Sigmoid colon (tissue), 7 donors: ENCODE measurements around the gene SDHAF4. TPM values are rescaled to one million over a fixed set of nuclear protein-coding genes. Genes with fewer than 3 reads are reported as not detected.

ENCODE experiments used
- DNase-seq: peaks from one replicate; pipeline ENCODE4 v3.0.0-alpha.2; 2019
- H3K27ac ChIP-seq, 4 donors: fragments of 200-600 bp; sonication (generic); one replicate each; pipeline ENCODE4 v1.5.1; 2016 to 2019; ENCODE audit warnings: mild to moderate bottlenecking in 1 of 4
- H3K27me3 ChIP-seq, 3 donors: fragments of 200-600 bp; sonication (generic); one replicate each; pipeline ENCODE4 v1.5.1; 2019; ENCODE audit warnings: mild to moderate bottlenecking in 1 of 3
- H3K36me3 ChIP-seq, 4 donors: fragments of 200-600 bp; sonication (generic); one replicate each; pipeline ENCODE4 v1.5.1; 2016 to 2019
- H3K4me1 ChIP-seq, 4 donors: fragments of 200-600 bp; sonication (generic); one replicate each; pipeline ENCODE4 v1.5.1; 2017 to 2019
- H3K4me3 ChIP-seq, 4 donors: fragments of 200-600 bp; sonication (generic); one replicate each; pipeline ENCODE4 v1.5.1; 2017 to 2019; ENCODE audit warnings: mild to moderate bottlenecking in 2 of 4, moderate library complexity in 1 of 4
- H3K9me3 ChIP-seq, 4 donors: fragments of 200-600 bp in 3 of 4; sonication (generic) in 3 of 4; one replicate each; pipeline versions ENCODE4 v1.5.1 to v1.6.1; 2013 to 2019
- CTCF ChIP-seq, 4 experiments: fragments of 450-650 bp in 3 of 4; fragments of 200-600 bp in 1 of 4; IDR thresholded peaks; one replicate each; pipeline ENCODE4 v1.5.1; 2016 to 2019; ENCODE audit warnings: antibody characterized with exemption in 4 of 4, mild to moderate bottlenecking in 3 of 4, moderate library complexity in 2 of 4
- EP300 ChIP-seq, 4 donors: sonication (generic); formaldehyde crosslinking; IDR thresholded peaks; one replicate each; pipeline ENCODE4 v1.6.1; 2017; ENCODE audit warnings: antibody characterized with exemption in 4 of 4
- POLR2A ChIP-seq, 2 donors: fragments of 450-650 bp; IDR thresholded peaks; one replicate each; pipeline ENCODE4 v1.6.1; 2016; ENCODE audit warnings: antibody characterized with exemption in 2 of 2, mild to moderate bottlenecking in 2 of 2, moderate library complexity in 2 of 2
- POLR2AphosphoS5 ChIP-seq, 4 donors: sonication (generic); formaldehyde crosslinking; IDR thresholded peaks; one replicate each; pipeline ENCODE4 v1.6.1; 2017; ENCODE audit warnings: antibody characterized with exemption in 4 of 4
- WGBS, 2 donors: extraction: QIAGEN DNeasy Blood & Tissue Kit; methylation state at CpG; one replicate each; pipeline ENCODE4 v1.1.7; 2013; 5-methylcytosine and 5-hydroxymethylcytosine counted together
- intact Hi-C: fragments of 100-400 bp; cut with DNase I; formaldehyde crosslinking; loops from one replicate; pipeline ENCODE4 v1.15.1; 2023
- polyA plus RNA-seq, 3 donors: library from polyadenylated mRNA; stranded (reverse); fragments of 200-250 nt; gene quantifications; one replicate each; pipeline ENCODE4 v1.2.3, GENCODE V29; 2013
- total RNA-seq, 4 donors: library from RNA; depleted of rRNA; stranded (reverse); fragments of >200 nt; gene quantifications; one replicate each; pipeline ENCODE4 v1.1.0, GENCODE V29; 2016
- donor health status: healthy with polysubstance abuse.
- donor health status: Bipolar disorder and iron deficiency.
- donor health status: healthy.

Gene SDHAF4
- total and polyA plus RNA-seq, 7 donors = 4.9 to 18.7 (median 7.4) TPM

- 41 to 67% methylated on average over 1 of the region's 1 CpG for WGBS, 2 donors
- H3K27me3 ChIP-seq = no peaks in the 10 kb centered on the region
- no peaks in the 10 kb centered on the region for H3K4me1 ChIP-seq
- H3K9me3 ChIP-seq = no peaks in the 10 kb centered on the region
- no peak overlapping the region for H3K27ac ChIP-seq
- intact Hi-C loops = no loop called here
- TF ChIP-seq POLR2A (IDR thresholded peaks at IDR 0.05) = no peak
- no peak for TF ChIP-seq CTCF (IDR thresholded peaks at IDR 0.05)
- TF ChIP-seq EP300 (IDR thresholded peaks at IDR 0.05) = no peak
- TF ChIP-seq POLR2AphosphoS5 (IDR thresholded peaks at IDR 0.05) = no peak
- no peak for DNase-seq
- no peak overlapping the region for H3K4me3 ChIP-seq
- peaks cover 0 to 45% (median 3%) of the 10 kb centered on the region in 4 donors for H3K36me3 ChIP-seq
Observed at GRCh38 chr6:70586114-70586513, 19.4 kb downstream of the SDHAF4 start.

- TF ChIP-seq POLR2A (IDR thresholded peaks at IDR 0.05) (no peak), EP300 (IDR thresholded peaks at IDR 0.05) (no peak), CTCF (IDR thresholded peaks at IDR 0.05) (no peak), POLR2AphosphoS5 (IDR thresholded peaks at IDR 0.05) (no peak)
- H3K36me3 ChIP-seq = peaks cover 0 to 6% (median 0%) of the 10 kb centered on the region in 4 donors
- no peak overlapping the region for H3K4me3 ChIP-seq
- H3K27me3 ChIP-seq = no peaks in the 10 kb centered on the region
- H3K27ac ChIP-seq = no peak overlapping the region
- DNase-seq = no peak
- H3K4me1 ChIP-seq = peaks cover 0 to 16% (median 5%) of the 10 kb centered on the region in 4 donors
- intact Hi-C loops = no loop called here
- no peaks in the 10 kb centered on the region for H3K9me3 ChIP-seq
Observed at GRCh38 chr6:70590400-70590799, 23.7 kb downstream of the SDHAF4 start.

- DNase-seq = no peak
- no peak for TF ChIP-seq EP300 (IDR thresholded peaks at IDR 0.05)
- Histone ChIP-seq H3K27ac (no peak overlapping the region), H3K27me3 (no peaks in the 10 kb centered on the region), H3K9me3 (no peaks in the 10 kb centered on the region), H3K36me3 (no peaks in the 10 kb centered on the region), H3K4me3 (no peak overlapping the region), H3K4me1 (peaks cover 0 to 16% (median 5%) of the 10 kb centered on the region in 4 donors)
- intact Hi-C loops = no loop called here
- WGBS, 2 donors = 71 to 86% methylated on average over 5 of the region's 5 CpGs
Observed at GRCh38 chr6:70592391-70593117, 25.8 kb downstream of the SDHAF4 start.

GRCh38 chr6:70593118-70593486 is 26.4 kb downstream of the SDHAF4 start:
- no peak overlapping the region for H3K27ac ChIP-seq
- H3K4me3 ChIP-seq = no peak overlapping the region
- no peak for TF ChIP-seq EP300 (IDR thresholded peaks at IDR 0.05)
- no peak for TF ChIP-seq POLR2A (IDR thresholded peaks at IDR 0.05)
- no peak for TF ChIP-seq POLR2AphosphoS5 (IDR thresholded peaks at IDR 0.05)
- no peak for TF ChIP-seq CTCF (IDR thresholded peaks at IDR 0.05)
- no peaks in the 10 kb centered on the region for H3K36me3 ChIP-seq
- WGBS, 2 donors = 94 to 97% methylated on average over 3 of the region's 3 CpGs
- no peaks in the 10 kb centered on the region for H3K27me3 ChIP-seq
- no peaks in the 10 kb centered on the region for H3K9me3 ChIP-seq
- DNase-seq = no peak
- intact Hi-C loops = no loop called here
- H3K4me1 ChIP-seq = peaks cover 0 to 16% (median 5%) of the 10 kb centered on the region in 4 donors

GRCh38 chr6:70599187-70599586 is 32.5 kb downstream of the SDHAF4 start:
- Histone ChIP-seq H3K36me3 (no peaks in the 10 kb centered on the region), H3K4me3 (no peak overlapping the region), H3K27ac (no peak overlapping the region), H3K4me1 (no peaks in the 10 kb centered on the region), H3K27me3 (no peaks in the 10 kb centered on the region), H3K9me3 (no peaks in the 10 kb centered on the region)
- intact Hi-C loops = no loop called here
- DNase-seq = no peak
- TF ChIP-seq EP300 (IDR thresholded peaks at IDR 0.05) = no peak
- TF ChIP-seq POLR2AphosphoS5 (IDR thresholded peaks at IDR 0.05) = no peak
- TF ChIP-seq CTCF (IDR thresholded peaks at IDR 0.05) = no peak
- TF ChIP-seq POLR2A (IDR thresholded peaks at IDR 0.05) = no peak
- 62 to 68% methylated on average over 4 of the region's 4 CpGs for WGBS, 2 donors
